GM19455 (cell line): ENCODE data around the gene HPX.

Experiments
- ATAC-seq: cut with Tn5 transposase; IDR thresholded peaks from one replicate; pipeline ENCODE4 v1.9.1; 2021; ENCODE audit not compliant: unreplicated experiment

Gene HPX

DNA sequence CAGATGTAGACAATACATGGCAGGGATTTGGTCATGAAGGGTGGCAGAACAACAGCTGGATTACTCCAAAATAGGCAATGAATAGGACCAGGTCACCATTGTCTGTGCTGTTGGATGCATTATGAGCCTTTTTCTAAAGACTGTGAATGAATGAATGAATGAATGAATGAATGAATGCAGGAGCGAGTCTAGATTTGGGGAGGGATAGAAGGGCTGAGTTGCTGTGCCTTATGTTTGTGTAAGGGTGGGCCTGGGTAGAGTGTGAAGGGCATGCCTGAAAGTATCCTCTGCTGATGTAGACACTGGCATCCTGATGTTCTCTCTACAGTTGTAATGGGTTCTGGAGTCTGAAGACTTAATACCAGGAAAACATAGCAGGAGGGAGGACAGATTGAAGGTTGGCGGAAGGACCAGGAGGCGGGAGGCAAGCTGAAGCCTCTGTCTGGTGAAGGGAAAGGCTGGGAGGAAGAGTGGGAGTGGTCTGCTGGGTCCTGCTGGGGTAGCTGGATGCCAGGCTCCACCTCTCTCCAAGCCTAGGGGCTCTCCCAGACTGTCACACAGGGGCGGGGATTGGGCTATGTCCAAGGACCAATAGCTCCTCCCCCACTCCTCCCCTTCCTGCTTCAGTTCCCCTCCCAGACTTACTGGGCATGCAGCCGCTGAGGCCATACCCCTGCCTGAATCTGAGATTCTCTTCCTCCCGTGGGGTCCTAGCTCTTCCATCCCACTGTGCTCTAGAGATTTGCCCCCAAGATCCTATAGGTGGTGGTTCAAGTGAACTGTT, 28.1 kb upstream of the HPX start:
- no peak for ATAC-seq

DNA sequence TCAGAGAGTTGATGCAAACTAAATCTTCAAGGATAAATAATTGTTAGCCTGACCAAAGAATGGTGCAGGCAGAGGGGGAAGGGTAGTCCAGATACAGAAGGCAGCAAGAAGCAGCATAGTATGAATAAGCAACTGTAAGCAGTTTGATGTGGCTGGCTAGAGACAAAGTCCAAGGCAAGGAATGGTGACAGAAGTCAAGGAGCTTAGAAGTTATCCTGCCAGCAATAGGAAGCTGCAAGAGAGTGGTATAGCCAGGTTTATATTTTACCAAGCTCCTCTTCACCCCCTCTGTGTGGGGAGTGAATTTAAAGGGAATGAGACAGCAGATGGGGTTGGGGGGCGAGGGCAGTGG, 18.3 kb upstream of the HPX start:
- no peak for ATAC-seq

DNA sequence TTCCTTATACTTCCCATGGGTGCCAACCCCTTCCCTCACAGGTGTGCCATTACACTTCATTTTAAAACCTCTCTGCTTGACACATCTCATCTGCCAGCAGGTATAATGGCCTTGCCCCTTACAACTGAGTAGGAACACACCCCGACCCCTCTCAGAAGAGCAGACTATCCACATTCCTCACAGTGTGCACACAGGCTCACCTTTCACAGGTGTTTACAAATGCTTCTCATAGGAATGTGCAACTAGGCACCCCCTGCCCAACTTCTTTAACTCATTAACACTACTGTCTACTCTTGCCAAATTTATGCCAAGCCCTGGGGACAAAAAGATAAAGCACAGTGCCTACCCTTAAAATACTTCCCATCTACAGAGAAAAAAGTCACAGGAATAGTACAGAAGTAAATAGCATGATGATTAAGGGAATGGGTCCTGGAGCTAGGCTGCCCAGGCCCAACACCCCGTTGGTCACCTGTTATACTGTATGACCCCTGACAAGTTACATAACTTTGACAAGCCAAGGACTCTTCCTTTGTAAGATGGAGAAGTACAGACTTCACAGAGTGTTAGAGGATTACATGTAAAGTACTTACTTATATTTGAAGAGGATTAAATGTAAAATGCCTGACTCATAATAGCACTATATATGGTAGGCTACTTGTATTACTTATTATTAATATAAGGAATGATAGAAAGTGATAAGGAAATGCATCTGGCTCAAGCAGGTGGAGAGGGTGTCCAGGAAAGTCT, 17.7 kb upstream of the HPX start:
- ATAC-seq: no peak

DNA sequence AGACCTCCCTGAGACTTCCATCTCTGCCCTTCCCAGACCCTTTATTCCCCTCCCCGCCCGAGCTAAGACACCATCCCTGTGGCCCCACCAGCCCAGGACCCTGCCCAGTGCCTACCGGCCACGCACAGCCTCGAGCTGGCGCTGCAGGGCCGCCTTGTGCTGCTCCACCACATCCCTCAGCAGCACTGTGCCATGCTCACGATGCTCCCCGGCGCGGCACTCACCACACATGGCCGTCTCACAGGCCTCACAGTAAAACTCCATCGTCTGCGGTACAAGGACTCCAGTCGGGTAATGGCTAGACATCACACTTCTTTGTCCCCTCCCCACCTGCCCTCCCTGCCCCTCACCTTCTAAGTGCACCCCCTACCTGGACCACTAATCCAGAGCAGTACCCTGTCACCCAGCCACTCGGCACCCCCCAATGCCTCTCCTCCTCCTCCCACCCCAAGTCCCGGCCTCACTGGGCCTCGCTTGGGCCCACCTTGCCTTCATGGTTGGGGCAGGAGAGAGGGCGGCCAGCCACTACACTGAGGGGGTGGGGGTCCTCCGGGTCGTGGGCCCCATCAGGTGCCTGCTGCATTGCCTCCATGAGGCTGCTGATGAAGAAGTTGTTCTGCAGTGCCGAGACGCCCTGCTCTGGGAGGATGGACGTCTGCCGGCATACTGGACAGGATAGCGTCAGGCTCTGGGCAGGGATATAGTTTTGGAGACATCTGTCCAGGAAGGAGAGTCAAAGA, 17.0 kb upstream of the HPX start:
- ATAC-seq: no peak

DNA sequence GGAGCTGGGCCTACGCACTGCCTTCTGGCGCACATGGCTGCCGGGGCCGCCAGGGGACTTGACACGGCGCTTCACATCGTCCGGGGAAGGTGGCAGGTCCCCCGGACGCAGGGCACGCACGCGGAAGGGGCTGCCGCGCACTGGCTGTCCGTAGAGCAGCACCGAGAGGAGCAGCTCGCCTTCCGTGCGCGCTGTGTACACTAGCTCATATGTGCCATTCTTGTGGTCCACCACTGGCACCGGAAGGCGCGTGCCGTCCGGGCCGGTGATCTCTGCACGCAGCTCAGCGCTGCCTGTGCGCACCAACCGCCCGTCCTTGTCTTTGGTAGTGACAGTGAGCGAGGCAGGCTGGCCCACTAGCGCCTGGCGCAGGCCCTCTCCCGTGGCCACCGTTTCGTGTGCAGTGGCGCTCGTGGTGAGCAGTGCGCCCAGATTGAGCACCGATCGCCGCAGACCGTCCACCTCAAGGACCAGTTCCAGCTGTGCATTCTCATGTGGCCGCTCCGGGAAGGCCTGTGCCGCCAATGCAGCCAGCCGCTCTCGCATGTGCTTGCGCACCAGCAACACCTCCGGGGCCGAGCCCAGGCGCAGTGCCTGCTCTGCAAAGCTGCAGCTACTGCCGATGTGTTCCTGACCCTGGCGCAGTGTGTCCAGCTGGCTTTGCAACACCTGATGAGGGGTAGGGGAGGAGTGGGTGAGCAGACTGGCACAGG, 15.7 kb upstream of the HPX start:
- no peak for ATAC-seq

DNA sequence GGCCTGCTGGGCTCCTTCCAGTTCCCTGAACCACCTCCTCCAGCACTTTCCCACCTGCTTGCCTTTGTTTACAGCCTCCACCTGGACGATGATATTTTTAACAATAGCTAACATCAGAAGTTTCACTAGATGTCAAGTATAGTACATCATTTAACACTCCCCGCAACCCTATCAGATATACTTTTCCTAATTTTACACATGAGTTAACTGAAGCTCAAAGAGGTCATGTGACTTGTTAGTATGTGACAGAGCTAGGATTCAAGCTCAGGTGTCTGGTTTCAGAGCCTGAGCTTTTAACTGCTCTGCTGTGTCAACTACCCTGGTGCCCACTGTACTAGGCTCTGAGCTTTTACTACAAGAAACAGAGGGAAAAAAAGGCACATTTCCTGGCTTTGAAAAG, 14.3 kb upstream of the HPX start:
- ATAC-seq: no peak

DNA sequence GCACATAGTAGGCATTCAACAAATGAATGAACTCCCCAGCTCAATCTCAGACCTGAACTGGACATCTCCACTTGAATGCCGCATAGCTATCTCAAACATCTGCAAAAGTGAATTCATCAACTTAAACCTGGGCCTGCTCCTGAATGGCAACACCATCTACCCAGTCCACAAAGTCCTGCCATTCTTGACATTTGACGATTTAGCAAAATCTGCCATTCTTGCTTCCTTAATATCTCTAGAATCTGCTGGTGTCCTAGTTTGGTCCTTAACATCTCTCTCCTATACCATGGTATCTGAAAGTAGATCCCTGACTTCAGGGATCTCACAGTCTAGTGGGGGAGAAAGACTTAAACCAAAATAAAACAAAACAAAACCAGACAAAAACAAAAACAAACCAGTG, 12.4 kb upstream of the HPX start:
- ATAC-seq: no peak

DNA sequence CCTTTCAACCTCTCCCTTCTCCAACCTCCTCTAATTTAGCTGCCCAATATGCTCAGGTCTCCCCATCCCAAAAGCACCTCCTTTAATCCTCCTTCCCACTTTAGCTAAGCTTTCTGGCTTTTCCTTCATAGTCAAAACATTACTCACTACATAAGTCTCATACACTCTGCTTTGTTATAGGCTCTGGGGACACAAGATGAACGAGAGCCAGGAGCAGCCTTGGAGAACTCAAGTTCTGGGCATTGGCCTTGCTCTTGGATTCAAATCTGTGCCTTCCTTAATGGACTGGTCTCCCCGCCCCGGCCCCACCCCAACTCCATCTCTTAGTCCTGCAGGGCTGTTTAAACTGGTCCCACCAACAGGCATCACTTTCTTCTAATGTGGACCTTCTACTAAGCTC, 11.4 kb upstream of the HPX start:
- ATAC-seq: no peak

DNA sequence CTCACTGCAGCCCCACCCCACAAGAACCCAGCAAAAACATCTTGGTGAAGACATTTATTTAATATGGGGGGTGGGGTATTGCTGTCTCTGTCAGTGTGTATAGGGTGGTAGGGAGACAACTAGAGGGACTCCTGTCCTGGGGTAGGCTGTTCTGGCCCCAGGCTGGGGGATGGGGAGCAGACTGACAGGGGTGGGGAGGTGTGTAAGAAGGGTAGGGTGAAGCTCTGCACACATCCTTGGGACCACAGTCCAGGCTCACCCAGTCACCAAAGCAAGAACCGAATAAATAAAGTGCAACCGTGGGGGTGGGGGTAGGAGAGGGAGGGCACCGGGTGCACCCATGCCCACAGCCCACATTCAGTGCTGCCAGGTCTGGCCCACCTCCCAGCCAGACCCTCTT, 7.8 kb upstream of the HPX start:
- ATAC-seq: no peak

DNA sequence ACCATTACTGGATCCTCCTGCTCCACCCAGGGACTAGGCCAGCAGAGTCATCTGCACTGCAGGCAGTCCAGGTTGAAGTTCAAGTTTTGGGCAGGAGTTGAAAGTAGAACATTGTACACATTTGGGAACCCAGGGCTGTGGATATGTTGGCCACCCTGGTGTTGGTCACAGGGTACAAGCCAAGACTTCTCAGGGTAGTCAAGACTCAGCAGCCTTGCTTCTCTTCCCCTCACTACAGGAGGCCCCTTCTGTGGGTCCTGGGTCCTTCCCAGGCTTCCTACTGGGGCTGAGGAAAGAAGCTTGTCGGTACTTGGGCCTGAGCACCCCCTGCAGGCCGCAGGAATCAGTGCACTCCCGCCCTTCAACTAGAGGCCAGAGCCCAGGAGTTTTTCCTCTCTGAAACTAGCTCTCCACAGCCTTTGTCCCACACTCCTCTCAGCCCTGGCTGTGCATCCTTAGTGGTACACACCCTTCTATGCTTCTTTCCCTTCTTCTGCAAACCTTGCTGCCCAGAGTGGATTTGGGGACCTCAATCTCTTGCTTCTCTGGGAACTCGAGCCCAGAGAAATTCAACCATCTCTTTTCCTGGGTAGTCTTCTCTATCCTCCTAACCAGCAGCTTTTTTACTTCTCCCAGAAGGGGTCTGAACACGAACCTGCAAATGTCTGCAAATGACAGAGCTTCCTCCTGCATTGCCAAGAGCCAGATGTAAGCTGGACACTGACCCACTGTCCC, 2.6 kb upstream of the HPX start:
- ATAC-seq: peak; percentile 76

DNA sequence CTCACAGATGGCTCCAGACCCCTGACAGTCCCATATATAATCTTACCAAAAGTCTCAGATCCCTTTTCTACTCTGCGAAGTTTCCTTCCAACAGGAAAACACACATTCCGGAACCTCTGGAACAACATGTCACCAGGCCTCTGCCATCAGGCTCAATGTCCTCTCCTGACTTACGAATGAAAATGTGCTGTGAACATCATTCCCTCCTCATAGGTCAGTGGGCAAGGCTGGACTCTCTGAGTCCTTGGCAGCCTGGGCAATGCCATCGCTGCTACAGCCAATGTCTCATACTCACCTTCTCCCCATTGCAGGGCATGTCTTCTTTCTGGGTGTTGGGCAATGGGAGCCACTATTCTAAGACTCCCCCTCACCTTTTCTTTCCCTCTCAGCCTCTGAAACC, 1.7 kb upstream of the HPX start:
- ATAC-seq: no peak

DNA sequence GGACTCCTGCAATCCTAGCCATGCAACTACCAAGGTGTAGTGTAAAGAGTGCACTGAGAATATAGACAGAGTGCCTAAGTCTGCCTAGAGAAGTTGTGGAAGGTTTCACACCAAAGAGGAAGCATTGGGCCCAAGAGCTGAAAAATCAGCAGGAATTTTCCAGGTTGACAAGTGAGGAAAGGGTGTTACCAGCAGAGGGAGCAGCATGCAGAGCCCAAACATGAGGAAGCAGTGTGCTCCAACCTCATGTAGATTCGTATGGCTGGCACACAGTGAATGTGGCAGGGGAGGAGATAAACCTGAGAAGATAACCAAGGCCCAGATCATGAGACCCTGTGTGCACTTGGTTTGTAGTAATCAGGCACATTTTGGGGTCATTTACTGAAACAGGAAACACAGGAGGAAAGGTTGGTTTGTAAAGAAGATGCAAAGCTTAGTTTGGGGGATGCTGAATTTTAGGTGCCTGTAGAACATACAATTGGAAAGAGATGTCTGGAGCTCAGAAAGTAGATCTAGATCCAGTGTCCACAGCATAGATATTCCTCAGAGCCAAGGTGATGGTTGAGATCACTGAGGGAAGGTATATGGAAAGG, 1.7 kb downstream of the HPX start:
- no peak for ATAC-seq

DNA sequence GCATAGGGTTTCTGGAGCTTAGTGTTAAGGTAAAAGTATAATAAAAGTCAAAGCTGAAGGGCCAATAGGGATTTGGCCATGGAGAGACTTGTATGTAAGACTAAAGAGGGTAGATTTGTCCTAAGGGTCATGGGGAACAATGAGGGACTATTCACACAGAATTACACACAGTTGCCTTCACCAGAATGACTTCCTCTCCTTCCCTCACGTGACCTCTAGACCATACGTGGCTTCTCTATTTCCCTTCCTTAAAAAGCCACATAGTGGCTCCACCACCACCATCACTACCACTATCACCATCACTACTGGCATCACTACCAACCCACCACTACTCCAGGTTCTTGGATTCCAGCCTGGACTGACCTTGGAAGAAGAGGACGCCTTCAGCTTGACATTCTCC, 2.8 kb downstream of the HPX start:
- ATAC-seq: no peak

DNA sequence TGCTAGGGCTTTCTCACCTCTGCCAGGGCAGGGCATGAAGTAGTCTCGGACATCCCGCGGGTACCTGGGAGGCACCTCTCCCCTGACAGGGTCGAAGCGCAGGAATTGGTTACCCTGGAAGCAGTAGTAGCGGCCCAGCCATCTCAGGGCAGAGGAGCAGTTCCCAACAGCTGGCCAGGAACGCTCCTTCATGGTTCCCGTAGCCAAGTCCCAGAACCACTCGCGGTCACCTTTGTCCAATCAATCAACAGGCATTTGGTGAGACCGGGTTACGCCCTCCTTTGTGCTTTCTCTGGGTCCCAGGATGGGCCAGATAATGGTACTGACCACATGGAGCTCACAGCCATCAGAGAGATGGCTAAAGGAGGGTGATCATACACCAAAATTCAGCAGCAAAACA, 3.4 kb downstream of the HPX start:
- no peak for ATAC-seq

DNA sequence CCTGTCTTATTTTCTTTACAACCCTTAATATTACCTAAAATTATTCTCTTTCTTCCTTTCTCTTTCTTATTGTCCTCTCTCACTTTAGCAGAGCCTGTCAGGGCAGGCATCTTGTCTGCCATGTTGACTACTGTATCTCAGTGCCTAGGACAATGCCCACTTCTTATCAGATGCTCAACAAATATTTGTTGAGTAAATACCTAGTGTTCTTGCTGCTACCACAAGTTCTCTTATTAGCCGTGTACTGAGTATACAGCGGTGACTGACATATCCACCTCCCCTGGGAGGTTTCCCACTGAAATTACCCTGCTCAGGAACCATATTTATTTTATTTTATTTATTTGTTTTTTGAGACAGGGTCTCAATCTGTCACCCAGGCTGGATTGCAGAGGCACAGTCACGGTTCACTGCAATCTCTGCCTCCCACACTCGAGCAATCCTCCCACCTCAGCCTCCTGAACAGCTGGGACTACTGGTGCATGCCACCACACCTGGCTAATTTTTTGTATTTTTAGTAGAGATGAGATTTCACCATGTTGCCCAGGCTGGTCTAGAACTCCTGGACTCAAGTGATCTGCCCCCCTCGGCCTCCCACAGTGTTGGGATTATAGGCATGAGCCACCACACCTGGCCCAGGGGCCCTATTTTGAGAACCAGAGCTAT, 6.7 kb downstream of the HPX start:
- no peak for ATAC-seq

DNA sequence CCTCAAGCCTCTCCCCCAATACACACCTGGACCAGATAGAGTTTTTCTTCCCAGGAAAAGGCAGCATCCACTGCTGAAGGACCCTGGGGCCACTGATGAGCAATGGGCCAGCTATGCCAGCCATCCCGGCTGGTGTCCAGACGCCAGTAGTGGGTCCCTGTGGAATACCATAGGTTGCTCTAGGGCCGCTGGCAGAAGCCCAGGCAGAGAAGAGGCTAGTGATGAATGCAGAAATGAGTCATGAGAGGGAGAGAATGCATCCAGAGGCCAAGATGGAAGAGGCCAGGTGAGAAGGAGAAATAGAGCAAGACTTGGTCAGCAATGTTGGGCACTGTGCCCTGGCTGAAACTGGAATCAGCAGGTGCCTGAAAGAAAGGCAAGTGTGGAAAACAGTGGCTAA, 8.9 kb downstream of the HPX start:
- ATAC-seq: no peak

DNA sequence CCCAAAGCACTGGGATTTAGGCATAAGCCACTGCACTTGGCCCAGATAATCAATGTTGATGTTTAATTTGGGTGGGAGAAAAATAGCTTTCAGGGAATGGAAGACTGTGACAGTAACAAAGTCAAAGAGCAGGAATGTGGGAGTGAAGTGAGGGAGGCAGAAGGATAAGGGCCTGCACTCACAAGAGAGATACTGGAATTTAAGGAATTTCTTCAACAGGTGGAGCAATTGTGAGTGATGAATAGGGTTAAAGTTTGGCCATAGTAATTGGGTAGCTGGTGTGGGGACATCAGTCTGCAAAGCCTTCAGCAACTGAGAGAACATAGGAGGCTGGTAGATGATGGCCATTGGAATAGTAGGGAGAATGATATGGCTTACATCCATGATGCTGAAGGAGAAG, 13.3 kb downstream of the HPX start:
- ATAC-seq: no peak

DNA sequence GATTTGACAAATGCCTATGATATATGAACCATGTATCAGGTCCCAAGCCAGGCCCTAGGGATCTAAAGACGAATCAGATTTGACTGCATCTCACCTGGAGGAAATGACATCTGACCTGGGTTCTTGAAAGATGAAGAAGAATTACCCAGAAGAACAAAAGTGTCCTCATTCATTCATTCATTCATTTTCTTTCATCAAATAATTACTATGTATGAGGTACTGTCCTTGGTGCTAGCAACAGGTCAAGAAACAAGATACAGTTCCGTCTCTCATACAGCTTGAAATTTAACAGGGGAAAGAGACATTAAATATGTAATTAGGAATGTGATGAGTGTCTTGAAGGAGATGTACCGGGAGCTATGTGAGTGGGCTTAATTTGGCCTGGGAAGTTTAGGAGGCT, 20.1 kb downstream of the HPX start:
- no peak for ATAC-seq

DNA sequence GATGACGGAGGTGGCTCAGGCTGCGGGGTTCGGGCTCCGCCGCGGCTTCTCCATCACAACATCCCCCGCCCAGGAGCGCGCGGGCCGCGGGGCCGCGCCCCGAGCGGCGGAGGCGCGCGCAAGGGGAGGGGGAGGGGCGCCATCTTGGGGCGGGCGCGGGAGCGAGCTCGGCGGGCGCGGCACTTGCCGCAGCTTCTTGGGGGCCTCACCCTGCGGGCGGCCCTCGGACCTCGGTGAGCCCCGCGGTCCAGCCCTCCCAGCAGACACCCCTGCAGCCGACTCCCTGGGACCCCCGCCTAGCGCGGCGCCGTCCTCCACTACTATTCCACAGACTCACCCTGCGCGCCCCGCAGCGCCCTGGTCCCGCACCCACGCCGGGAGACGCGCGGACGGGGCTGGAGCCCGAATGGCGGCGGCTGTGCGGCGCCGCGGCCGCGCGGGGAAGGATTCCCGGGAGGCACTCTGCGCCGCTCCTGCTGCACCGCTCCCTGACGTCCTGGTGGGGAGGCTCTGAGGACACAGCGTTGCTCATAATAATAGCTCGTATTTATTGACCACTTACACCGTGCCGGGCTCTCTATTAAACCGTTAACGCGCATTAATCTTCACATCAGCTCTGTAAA, 21.7 kb downstream of the HPX start, which contains the start of gene APBB1:
APBB1 (minus strand) TSS at position 86 of the 623 bp plus-strand sequence. CDS start 7,747 bp downstream, outside the sequence.
- ATAC-seq: peak; percentile 56
